Gastroesophageal sphincter (tissue), 2 donors: ENCODE measurements around the gene PCDH9.

Experiments used
- POLR2A ChIP-seq, 2 donors: fragments of 450-650 bp; IDR thresholded peaks; one replicate each; pipeline ENCODE4 v1.6.1; 2017; ENCODE audit warnings: antibody characterized with exemption in 2 of 2, mild to moderate bottlenecking in 2 of 2, moderate library complexity in 1 of 2
- POLR2AphosphoS5 ChIP-seq: sonication (generic); formaldehyde crosslinking; IDR thresholded peaks from one replicate; pipeline ENCODE4 v1.6.1; 2017; ENCODE audit warnings: antibody characterized with exemption

DNA sequence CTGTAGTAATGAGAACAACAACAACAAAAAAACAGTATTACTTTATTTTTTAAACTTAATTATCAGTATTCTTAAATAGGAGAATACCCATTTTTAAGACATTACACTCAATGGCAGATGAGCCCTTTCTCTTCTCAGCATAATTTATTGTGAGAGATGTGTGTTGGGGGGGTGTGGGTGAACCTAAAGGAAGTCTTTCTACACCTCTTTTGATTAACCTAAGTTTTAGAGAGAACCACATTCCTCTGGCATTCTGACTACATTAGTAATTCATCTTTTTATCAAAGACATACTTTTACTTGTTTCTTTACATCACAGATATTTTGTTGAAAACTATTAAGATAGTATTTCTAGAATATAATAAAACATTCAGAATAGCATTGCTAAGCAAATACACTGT lies 890.9 kb downstream of the PCDH9 start:
- TF ChIP-seq POLR2AphosphoS5: no peak
- no peak for TF ChIP-seq POLR2A (IDR thresholded peaks at IDR 0.05)
